Stimulated activated effector memory CD8-positive, alpha-beta T cell treated with anti-CD3 and anti-CD28 coated beads, Interleukin-12 subunit alpha, Interleukin-12 subunit beta, amount 100 ng/mL, for 72 hours (primary cell): Measurements from ENCODE around the gene ZNF616.
A peak's percentile ranks its signal among the peaks of the same experiment; 100 is the strongest.

Experiments used
- ATAC-seq: fragments of 150-1000 bp; cut with Tn5 transposase; 2 replicates; pipeline ENCODE4 v1.10.0; 2021
- DNase-seq, 2 donors: peaks; one replicate each; pipeline ENCODE4 v3.0.0; 2021 to 2022; ENCODE audit warnings: low spot score in 2 of 2
- H3K27ac Mint-ChIP-seq: one replicate; pipeline ENCODE4 v1.8.0; 2022; ENCODE audit warnings: mild to moderate bottlenecking, mixed read lengths
- H3K36me3 Mint-ChIP-seq: one replicate; pipeline ENCODE4 v1.8.0; 2022; ENCODE audit warnings: mild to moderate bottlenecking, mixed read lengths
- H3K4me1 Mint-ChIP-seq: one replicate; pipeline ENCODE4 v1.8.0; 2022; ENCODE audit warnings: mixed read lengths
- H3K4me3 Mint-ChIP-seq: one replicate; pipeline ENCODE4 v1.8.0; 2022; ENCODE audit warnings: mild to moderate bottlenecking, mixed read lengths
- H3K9me3 Mint-ChIP-seq: one replicate; pipeline ENCODE4 v1.8.0; 2022; ENCODE audit warnings: mixed read lengths

Gene ZNF616

GRCh38 chr19:52139252-52140031 is at the start of gene ZNF616:
Gene ZNF616 (minus strand): TSS chr19:52139938. CDS start chr19:52130512, 9,426 bp downstream.
- Mint-ChIP-seq H3K4me1 (peaks cover 30% of the 10 kb centered on the region), H3K4me3 (peak within 1 kb of the TSS; percentile 98), H3K9me3 (no peaks in the 10 kb centered on the region), H3K36me3 (peaks cover 6% of the 10 kb centered on the region), H3K27ac (peak within 1 kb of the TSS; percentile 95)
- DNase-seq (peak; percentile 67 to 98), ATAC-seq (peak; percentile 93)

GRCh38 chr19:52188822-52189734 is 49.3 kb upstream of the ZNF616 start:
- DNase-seq (peak in 1 of 2 donors; percentile 83), ATAC-seq (no peak)
- peak overlapping the region; percentile 98 for H3K4me3 Mint-ChIP-seq
- no peaks in the 10 kb centered on the region for H3K9me3 Mint-ChIP-seq
- peak overlapping the region; percentile 100 for H3K27ac Mint-ChIP-seq
- peaks cover 41% of the 10 kb centered on the region for H3K36me3 Mint-ChIP-seq
- peaks cover 39% of the 10 kb centered on the region for H3K4me1 Mint-ChIP-seq

GRCh38 chr19:52187407-52187806 is 47.7 kb upstream of the ZNF616 start:
- peaks cover 24% of the 10 kb centered on the region for H3K36me3 Mint-ChIP-seq
- DNase-seq (no peak), ATAC-seq (no peak)
- H3K27ac Mint-ChIP-seq = no peak overlapping the region
- peaks cover 25% of the 10 kb centered on the region for H3K4me1 Mint-ChIP-seq
- H3K9me3 Mint-ChIP-seq = no peaks in the 10 kb centered on the region
- H3K4me3 Mint-ChIP-seq = no peak overlapping the region

- Mint-ChIP-seq H3K4me3 (no peak overlapping the region), H3K27ac (no peak overlapping the region), H3K4me1 (no peaks in the 10 kb centered on the region), H3K9me3 (no peaks in the 10 kb centered on the region), H3K36me3 (no peaks in the 10 kb centered on the region)
- DNase-seq = no peak
- ATAC-seq = no peak
Measured at GRCh38 chr19:52176574-52176973, 36.8 kb upstream of the ZNF616 start.

DNA sequence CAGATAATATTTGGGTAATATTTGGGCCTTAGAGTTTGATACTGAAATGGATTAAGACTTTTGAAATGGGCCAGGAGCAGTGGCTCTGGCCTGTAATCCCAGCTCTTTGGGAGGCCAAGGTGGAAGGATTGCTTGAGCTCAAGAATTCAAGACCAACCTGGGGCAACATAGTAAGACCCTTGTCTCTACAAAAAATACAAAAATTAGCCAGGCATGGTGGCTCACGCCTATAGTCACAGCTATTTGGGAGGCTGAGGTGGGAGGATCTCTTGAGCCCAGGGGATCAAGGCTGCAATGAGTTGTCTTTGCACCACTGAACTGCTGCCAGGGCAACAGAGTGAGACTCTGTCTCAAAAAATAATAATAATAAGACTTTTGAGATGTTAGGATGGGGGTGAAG is 32.6 kb upstream of the ZNF616 start:
- H3K36me3 Mint-ChIP-seq = peaks cover 30% of the 10 kb centered on the region
- H3K9me3 Mint-ChIP-seq = no peaks in the 10 kb centered on the region
- no peak overlapping the region for H3K27ac Mint-ChIP-seq
- no peak for DNase-seq
- ATAC-seq = no peak
- peaks cover 16% of the 10 kb centered on the region for H3K4me1 Mint-ChIP-seq
- H3K4me3 Mint-ChIP-seq = peak overlapping the region; percentile 88

DNA sequence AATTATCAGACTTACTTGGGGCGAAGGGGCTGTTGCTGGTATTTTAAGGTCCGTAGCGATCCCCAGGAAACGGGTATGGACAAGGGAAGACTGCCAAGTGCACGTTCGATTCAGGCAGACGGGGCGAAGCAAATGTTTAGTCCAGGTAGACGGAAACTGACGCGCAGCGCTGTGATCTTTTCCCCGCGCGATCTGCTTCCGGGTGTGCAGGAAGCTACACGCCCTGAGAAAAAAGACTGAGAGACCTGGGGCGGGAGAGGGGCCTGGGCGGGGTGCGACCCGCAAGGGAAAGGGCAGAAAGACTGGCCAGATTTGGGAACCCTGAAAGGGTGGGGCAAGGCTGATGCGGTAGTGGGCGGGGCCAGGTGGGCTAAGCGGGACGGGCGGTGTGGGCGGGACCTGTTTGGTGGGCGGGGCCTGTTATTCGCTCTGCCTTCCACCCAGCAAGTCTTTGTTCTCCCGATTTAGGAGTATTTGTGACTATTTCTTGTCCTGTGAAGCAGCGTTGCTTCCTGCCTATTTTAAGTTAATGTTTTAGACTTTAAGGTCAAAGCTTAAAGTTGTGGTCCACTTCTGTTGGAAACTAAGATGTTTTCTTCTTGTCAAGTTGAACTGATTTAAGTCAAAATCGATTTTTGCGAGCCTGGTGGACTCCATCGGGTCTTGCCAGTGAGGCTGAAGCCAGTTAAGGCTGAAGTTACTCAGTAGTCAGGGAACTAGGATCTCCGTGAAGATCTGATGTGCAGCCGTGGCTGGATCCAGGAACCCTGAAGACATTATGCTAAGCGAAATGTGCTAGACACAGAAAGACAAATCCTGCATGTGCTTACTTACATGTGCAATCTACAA is 31.8 kb upstream of the ZNF616 start, which contains the start of gene ZNF836:
Gene ZNF836 (minus strand): TSS at position 301 of the 849 bp plus-strand sequence. CDS start 3,549 bp downstream, outside the sequence.
- peaks cover 38% of the 10 kb centered on the region for H3K36me3 Mint-ChIP-seq
- peak; percentile 94 for ATAC-seq
- no peaks in the 10 kb centered on the region for H3K9me3 Mint-ChIP-seq
- H3K4me3 Mint-ChIP-seq = peak within 1 kb of the TSS; percentile 88
- peak within 1 kb of the TSS; percentile 98 for H3K27ac Mint-ChIP-seq
- H3K4me1 Mint-ChIP-seq = peaks cover 16% of the 10 kb centered on the region
- peak; percentile 77 to 90 for DNase-seq

GRCh38 chr19:52170863-52171320 is 31.2 kb upstream of the ZNF616 start:
- peaks cover 16% of the 10 kb centered on the region for H3K4me1 Mint-ChIP-seq
- no peaks in the 10 kb centered on the region for H3K9me3 Mint-ChIP-seq
- H3K27ac Mint-ChIP-seq = peak overlapping the region; percentile 98
- DNase-seq (no peak), ATAC-seq (peak; percentile 35)
- H3K4me3 Mint-ChIP-seq = peak overlapping the region; percentile 88
- peaks cover 45% of the 10 kb centered on the region for H3K36me3 Mint-ChIP-seq

- peaks cover 50% of the 10 kb centered on the region for H3K36me3 Mint-ChIP-seq
Measured at GRCh38 chr19:52170304-52170703, 30.6 kb upstream of the ZNF616 start.

DNA sequence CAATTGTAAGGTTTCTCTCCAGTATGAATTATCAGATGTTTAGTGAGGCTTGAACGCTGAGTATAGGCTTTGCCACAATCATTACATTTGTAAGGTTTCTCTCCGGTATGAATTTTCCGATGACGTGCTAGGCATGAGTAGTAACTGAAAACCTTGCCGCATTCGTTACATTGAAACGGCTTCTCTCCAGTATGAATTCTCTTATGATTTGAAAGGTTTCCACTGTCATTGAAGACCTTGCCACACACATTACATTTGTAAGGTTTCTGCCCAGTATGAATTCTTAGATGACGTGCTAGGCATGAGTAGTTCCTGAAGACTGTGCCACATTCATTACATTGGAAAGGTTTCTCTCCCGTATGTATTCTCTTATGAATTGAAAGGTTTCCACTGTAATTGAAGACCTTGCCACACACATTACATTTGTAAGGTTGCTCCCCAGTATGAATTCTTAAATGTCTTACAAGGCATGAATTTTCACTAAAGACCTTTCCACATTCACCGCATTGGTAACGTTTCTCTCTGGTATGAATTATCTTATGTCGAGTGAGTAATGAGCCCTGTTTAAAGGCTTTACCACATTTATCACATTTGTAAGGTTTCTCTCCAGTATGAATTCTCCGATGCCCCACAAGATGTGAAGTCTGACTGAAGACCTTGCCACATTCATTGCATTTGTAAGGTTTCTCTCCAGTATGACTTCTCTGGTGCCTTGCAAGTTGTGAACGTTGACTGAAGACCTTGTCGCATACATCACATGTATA is 16.0 kb upstream of the ZNF616 start:
- Mint-ChIP-seq H3K9me3 (peaks cover 49% of the 10 kb centered on the region), H3K4me1 (no peaks in the 10 kb centered on the region), H3K4me3 (no peak overlapping the region), H3K27ac (no peak overlapping the region), H3K36me3 (peaks cover 36% of the 10 kb centered on the region)
- DNase-seq = no peak
- ATAC-seq = no peak

More at GRCh38 chr19:52170304-52170703, 30.6 kb upstream of the ZNF616 start:
- peak overlapping the region; percentile 88 for H3K4me3 Mint-ChIP-seq
- H3K27ac Mint-ChIP-seq = peak overlapping the region; percentile 98
- ATAC-seq (peak; percentile 7), DNase-seq (no peak)
- H3K4me1 Mint-ChIP-seq = peaks cover 16% of the 10 kb centered on the region
- no peaks in the 10 kb centered on the region for H3K9me3 Mint-ChIP-seq

DNA sequence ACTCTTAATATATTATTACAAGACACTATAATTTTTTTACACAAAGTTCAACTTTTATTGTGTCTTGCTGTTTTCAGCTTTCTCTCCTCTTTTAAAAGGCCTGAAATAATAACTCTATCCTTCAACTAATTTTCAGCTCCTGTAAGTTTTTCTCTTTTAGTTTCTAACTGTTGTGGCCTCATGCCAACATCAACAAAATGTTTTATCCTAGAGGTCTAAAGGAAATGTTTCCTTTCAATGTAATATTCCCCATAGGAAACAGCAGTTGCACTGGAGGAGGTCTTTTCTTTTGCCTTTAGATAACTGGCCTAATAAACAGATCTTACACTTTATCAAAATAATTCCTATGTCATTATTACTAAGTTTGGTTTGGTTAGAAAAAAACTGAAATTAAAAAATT is 8.5 kb upstream of the ZNF616 start:
- ATAC-seq (no peak), DNase-seq (no peak)
- Mint-ChIP-seq H3K4me3 (no peak overlapping the region), H3K9me3 (peaks cover 11% of the 10 kb centered on the region), H3K27ac (no peak overlapping the region), H3K4me1 (no peaks in the 10 kb centered on the region), H3K36me3 (no peaks in the 10 kb centered on the region)

DNA sequence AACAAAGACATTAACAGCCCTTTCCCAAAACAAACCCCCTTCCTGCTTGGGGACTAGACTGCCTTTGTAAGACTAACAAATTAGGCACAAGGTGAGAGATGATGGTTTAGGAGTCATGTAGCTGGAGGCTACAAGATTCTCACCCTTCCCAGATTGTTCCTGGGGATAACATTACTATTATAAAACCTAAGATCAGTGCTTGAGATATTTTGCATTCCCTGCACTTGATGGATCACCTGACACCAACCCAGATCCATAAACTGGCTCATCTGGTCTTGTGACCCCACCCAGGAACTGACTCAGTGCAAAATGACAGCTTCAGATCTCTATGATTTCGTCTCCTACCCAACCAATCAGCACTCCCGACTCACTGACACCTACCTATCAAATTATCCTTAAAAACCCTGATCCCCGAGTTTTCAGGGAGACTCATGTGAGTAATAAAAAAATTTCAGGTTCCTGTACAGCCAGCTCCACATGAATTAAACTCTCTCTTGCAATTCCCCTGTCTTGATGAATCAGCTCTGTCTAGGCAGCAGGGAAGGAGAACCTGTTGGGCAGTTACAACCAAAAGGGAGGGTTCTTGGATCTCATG is 2.4 kb upstream of the ZNF616 start:
- Mint-ChIP-seq H3K27ac (no peak overlapping the region), H3K36me3 (peaks cover 6% of the 10 kb centered on the region), H3K4me3 (no peak overlapping the region), H3K4me1 (peaks cover 22% of the 10 kb centered on the region), H3K9me3 (no peaks in the 10 kb centered on the region)
- ATAC-seq = no peak
- DNase-seq = no peak

DNA sequence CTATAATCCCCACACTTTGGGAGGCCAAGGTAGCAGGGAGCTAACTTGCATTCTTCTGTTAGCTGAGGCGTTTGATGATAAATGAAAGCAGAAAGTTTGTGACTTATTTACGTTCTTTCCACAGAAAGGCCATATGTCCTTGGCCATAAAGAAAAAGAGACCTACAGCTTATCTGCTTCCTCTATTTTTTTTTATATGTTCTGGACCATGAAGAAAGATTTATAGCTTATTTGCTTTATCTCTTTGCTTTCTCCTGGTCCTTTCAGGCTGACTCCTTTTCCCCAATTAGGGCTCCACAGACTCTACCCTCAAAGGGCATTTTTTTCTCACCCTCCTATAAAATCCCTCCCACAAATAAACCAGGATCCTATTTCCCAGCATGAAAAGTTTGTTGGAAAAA is 1.5 kb upstream of the ZNF616 start:
- Mint-ChIP-seq H3K27ac (peak overlapping the region; percentile 40), H3K4me3 (no peak overlapping the region), H3K36me3 (peaks cover 6% of the 10 kb centered on the region), H3K4me1 (peaks cover 22% of the 10 kb centered on the region), H3K9me3 (no peaks in the 10 kb centered on the region)
- ATAC-seq (no peak), DNase-seq (no peak)

GRCh38 chr19:52140032-52140710 is 433 bp upstream of the ZNF616 start:
- peaks cover 26% of the 10 kb centered on the region for H3K4me1 Mint-ChIP-seq
- DNase-seq (peak in 1 of 2 donors; percentile 97), ATAC-seq (peak; percentile 96)
- peak overlapping the region; percentile 95 for H3K27ac Mint-ChIP-seq
- peaks cover 6% of the 10 kb centered on the region for H3K36me3 Mint-ChIP-seq
- peak overlapping the region; percentile 98 for H3K4me3 Mint-ChIP-seq
- no peaks in the 10 kb centered on the region for H3K9me3 Mint-ChIP-seq
